ENCODE results near the gene KIAA0825.
A peak's percentile ranks its signal among the peaks of the same experiment; 100 is the strongest.

Gene KIAA0825

GRCh38 chr5:94618493-94619328 is at the start of gene KIAA0825, which contains the start of gene SLF1:
KIAA0825 (minus strand) TSS chr5:94618604; CDS start chr5:94537126, 81,478 bp downstream.
SLF1 (plus strand) TSS chr5:94618669; CDS start chr5:94628811, 10,142 bp downstream.
- in situ Hi-C loops (cut with HindIII; ENCODE audit: low sequenced_read_pairs), result no loop called here

GRCh38 chr5:94667937-94668336 is 49.5 kb upstream of the KIAA0825 start:
- no peak overlapping the region for H3K4me3 ChIP-seq (ENCODE audit: low read depth, low read length)
- in situ Hi-C loops (cut with HindIII; ENCODE audit: low sequenced_read_pairs), result no loop called here
- no peak for DNase-seq (ENCODE audit: low read depth, low spot score)
- TF ChIP-seq CTCF (IDR thresholded peaks at IDR 0.05; ENCODE audit: low read depth, low read length), result no peak

More at GRCh38 chr5:94618493-94619328, at the start of gene KIAA0825, which contains the start of gene SLF1:
- peak; percentile 92 for DNase-seq (ENCODE audit: low read depth, low spot score)
- H3K4me3 ChIP-seq (ENCODE audit: low read depth, low read length), result peak within 1 kb of the TSS; percentile 85
- no peak for TF ChIP-seq CTCF (IDR thresholded peaks at IDR 0.05; ENCODE audit: low read depth, low read length)

- in situ Hi-C loops (cut with HindIII; ENCODE audit: low sequenced_read_pairs), result no loop called here
- no peak for DNase-seq (ENCODE audit: low read depth, low spot score)
- no peak for TF ChIP-seq CTCF (IDR thresholded peaks at IDR 0.05; ENCODE audit: low read depth, low read length)
- no peak overlapping the region for H3K4me3 ChIP-seq (ENCODE audit: low read depth, low read length)
These were observed 42.7 kb upstream of the KIAA0825 start for GRCh38 chr5:94661086-94661485.

GRCh38 chr5:94660506-94660905 is 42.1 kb upstream of the KIAA0825 start:
- no peak for DNase-seq (ENCODE audit: low read depth, low spot score)
- no peak overlapping the region for H3K4me3 ChIP-seq (ENCODE audit: low read depth, low read length)
- in situ Hi-C loops (cut with HindIII; ENCODE audit: low sequenced_read_pairs), result no loop called here
- TF ChIP-seq CTCF (IDR thresholded peaks at IDR 0.05; ENCODE audit: low read depth, low read length), result no peak

GRCh38 chr5:94658272-94658671 is 39.9 kb upstream of the KIAA0825 start:
- no peak for DNase-seq (ENCODE audit: low read depth, low spot score)
- TF ChIP-seq CTCF (IDR thresholded peaks at IDR 0.05; ENCODE audit: low read depth, low read length), result no peak
- H3K4me3 ChIP-seq (ENCODE audit: low read depth, low read length), result no peak overlapping the region
- in situ Hi-C loops (cut with HindIII; ENCODE audit: low sequenced_read_pairs), result no loop called here

- no peak overlapping the region for H3K4me3 ChIP-seq (ENCODE audit: low read depth, low read length)
- in situ Hi-C loops (cut with HindIII; ENCODE audit: low sequenced_read_pairs), result no loop called here
- no peak for TF ChIP-seq CTCF (IDR thresholded peaks at IDR 0.05; ENCODE audit: low read depth, low read length)
- no peak for DNase-seq (ENCODE audit: low read depth, low spot score)
These were observed 31.5 kb upstream of the KIAA0825 start for GRCh38 chr5:94649874-94650273.

Measured in astrocyte of the spinal cord (primary cell).